KMS-11 (cell line): ENCODE data around the gene LOXL4.

ENCODE experiments used
- H2AFZ ChIP-seq: fragments of 200-600 bp; sonication (generic); 2 replicates; pipeline ENCODE4 v1.6.1; 2016; ENCODE audit warnings: antibody characterized with exemption, mixed run types, low read depth
- H3K27ac ChIP-seq: fragments of 200-600 bp; sonication (generic); 2 replicates; pipeline ENCODE4 v1.6.1; 2016; ENCODE audit warnings: mild to moderate bottlenecking, mixed run types
- H3K27me3 ChIP-seq: fragments of 200-600 bp; sonication (generic); 2 replicates; pipeline ENCODE4 v1.6.1; 2017; ENCODE audit warnings: mild to moderate bottlenecking, low read depth, mixed run types, moderate library complexity; ENCODE audit not compliant: insufficient read depth
- H3K36me3 ChIP-seq: fragments of 200-600 bp; sonication (generic); 2 replicates; pipeline ENCODE4 v1.6.1; 2017; ENCODE audit warnings: mild to moderate bottlenecking, mixed run types; ENCODE audit not compliant: insufficient read depth
- H3K4me1 ChIP-seq: fragments of 200-600 bp; sonication (generic); 2 replicates; pipeline ENCODE4 v1.6.1; 2016; ENCODE audit warnings: mild to moderate bottlenecking, low read depth, mixed run types; ENCODE audit not compliant: poor library complexity, severe bottlenecking
- H3K4me2 ChIP-seq: fragments of 200-600 bp; sonication (generic); 2 replicates; pipeline ENCODE4 v1.7.0; 2016; ENCODE audit warnings: mild to moderate bottlenecking, mixed run types
- H3K4me3 ChIP-seq: fragments of 200-600 bp; sonication (generic); IDR thresholded peaks from 2 replicates; pipeline ENCODE4 v1.6.1; 2017; ENCODE audit warnings: low read depth, low read length, mixed read lengths; ENCODE audit not compliant: insufficient read depth
- H3K79me2 ChIP-seq: fragments of 200-600 bp; sonication (generic); 2 replicates; pipeline ENCODE4 v1.6.1; 2016; ENCODE audit warnings: low read depth, mixed run types; ENCODE audit not compliant: insufficient read depth
- H3K9ac ChIP-seq: fragments of 200-600 bp; sonication (generic); 2 replicates; pipeline ENCODE4 v1.6.1; 2016; ENCODE audit warnings: mild to moderate bottlenecking, mixed run types
- H4K20me1 ChIP-seq: fragments of 200-600 bp; sonication (generic); 2 replicates; pipeline ENCODE4 v1.6.1; 2016; ENCODE audit warnings: mild to moderate bottlenecking, mixed run types; ENCODE audit not compliant: insufficient read depth
- CTCF ChIP-seq: fragments of 200-600 bp; sonication (generic); conservative IDR thresholded peaks from 2 replicates; pipeline ENCODE4 v1.6.1; 2017; ENCODE audit warnings: low read depth, mild to moderate bottlenecking, antibody characterized with exemption, low read length, moderate library complexity, mixed read lengths

Gene LOXL4

GRCh38 chr10:98248018-98248417 lies 20.0 kb downstream of the LOXL4 start:
- H3K4me2 ChIP-seq = no peak overlapping the region
- no peaks in the 10 kb centered on the region for H3K79me2 ChIP-seq
- H3K36me3 ChIP-seq = no peaks in the 10 kb centered on the region
- no peaks in the 10 kb centered on the region for H3K27me3 ChIP-seq
- H3K4me3 ChIP-seq = no peak overlapping the region
- H3K4me1 ChIP-seq = no peaks in the 10 kb centered on the region
- no peak overlapping the region for H3K27ac ChIP-seq
- no peak overlapping the region for H2AFZ ChIP-seq
- no peaks in the 10 kb centered on the region for H4K20me1 ChIP-seq
- H3K9ac ChIP-seq = no peak overlapping the region
- no peak for TF ChIP-seq CTCF

- H3K36me3 ChIP-seq = no peaks in the 10 kb centered on the region
- no peaks in the 10 kb centered on the region for H3K79me2 ChIP-seq
- no peak for TF ChIP-seq CTCF
- H2AFZ ChIP-seq = no peak overlapping the region
- no peak overlapping the region for H3K9ac ChIP-seq
- no peak overlapping the region for H3K4me2 ChIP-seq
- H3K27ac ChIP-seq = no peak overlapping the region
- H4K20me1 ChIP-seq = no peaks in the 10 kb centered on the region
- H3K4me1 ChIP-seq = no peaks in the 10 kb centered on the region
- no peaks in the 10 kb centered on the region for H3K27me3 ChIP-seq
- H3K4me3 ChIP-seq = no peak overlapping the region
These were observed 20.8 kb downstream of the LOXL4 start for GRCh38 chr10:98246911-98247805.

- H2AFZ ChIP-seq = no peak overlapping the region
- no peaks in the 10 kb centered on the region for H3K36me3 ChIP-seq
- no peaks in the 10 kb centered on the region for H3K79me2 ChIP-seq
- no peak overlapping the region for H3K4me3 ChIP-seq
- no peaks in the 10 kb centered on the region for H4K20me1 ChIP-seq
- no peaks in the 10 kb centered on the region for H3K4me1 ChIP-seq
- no peak overlapping the region for H3K9ac ChIP-seq
- TF ChIP-seq CTCF = no peak
- no peak overlapping the region for H3K27ac ChIP-seq
- no peak overlapping the region for H3K4me2 ChIP-seq
- H3K27me3 ChIP-seq = no peaks in the 10 kb centered on the region
These were observed 23.4 kb downstream of the LOXL4 start for GRCh38 chr10:98244586-98244985.

GRCh38 chr10:98244141-98244540 lies 23.9 kb downstream of the LOXL4 start:
- no peak for TF ChIP-seq CTCF
- Histone ChIP-seq H4K20me1 (no peaks in the 10 kb centered on the region), H3K79me2 (no peaks in the 10 kb centered on the region)

More at GRCh38 chr10:98244141-98244540, 23.9 kb downstream of the LOXL4 start:
- no peak overlapping the region for H3K27ac ChIP-seq
- H3K9ac ChIP-seq = no peak overlapping the region
- H2AFZ ChIP-seq = no peak overlapping the region
- H3K4me3 ChIP-seq = no peak overlapping the region
- H3K27me3 ChIP-seq = no peaks in the 10 kb centered on the region
- H3K4me1 ChIP-seq = no peaks in the 10 kb centered on the region
- no peak overlapping the region for H3K4me2 ChIP-seq
- no peaks in the 10 kb centered on the region for H3K36me3 ChIP-seq
